ENCODE results near the gene RCSD1.

- TF ChIP-seq CTCF (conservative IDR thresholded peaks at IDR 0.05; ENCODE audit: low read length) (no peak), EZH2phosphoT487 (IDR thresholded peaks at IDR 0.05; ENCODE audit: borderline replicate concordance) (no peak)
Measured at GRCh38 chr1:167668108-167668507, 38.1 kb downstream of the RCSD1 start.
